Sigmoid colon (tissue), 4 donors: ENCODE measurements around the gene DNAJC17.

Experiments
- CTCF ChIP-seq, 4 experiments: fragments of 450-650 bp in 3 of 4; fragments of 200-600 bp in 1 of 4; IDR thresholded peaks; one replicate each; pipeline ENCODE4 v1.5.1; 2016 to 2019; ENCODE audit warnings: antibody characterized with exemption in 4 of 4, mild to moderate bottlenecking in 3 of 4, moderate library complexity in 2 of 4
- EP300 ChIP-seq, 4 donors: sonication (generic); formaldehyde crosslinking; IDR thresholded peaks; one replicate each; pipeline ENCODE4 v1.6.1; 2017; ENCODE audit warnings: antibody characterized with exemption in 4 of 4
- POLR2A ChIP-seq, 2 donors: fragments of 450-650 bp; IDR thresholded peaks; one replicate each; pipeline ENCODE4 v1.6.1; 2016; ENCODE audit warnings: antibody characterized with exemption in 2 of 2, mild to moderate bottlenecking in 2 of 2, moderate library complexity in 2 of 2
- POLR2AphosphoS5 ChIP-seq, 4 donors: sonication (generic); formaldehyde crosslinking; IDR thresholded peaks; one replicate each; pipeline ENCODE4 v1.6.1; 2017; ENCODE audit warnings: antibody characterized with exemption in 4 of 4

- TF ChIP-seq POLR2A (IDR thresholded peaks at IDR 0.05), result peak in 1 of 2 donors; percentile 47
- no peak for TF ChIP-seq CTCF (IDR thresholded peaks at IDR 0.05)
- no peak for TF ChIP-seq POLR2AphosphoS5 (IDR thresholded peaks at IDR 0.05)
- TF ChIP-seq EP300 (IDR thresholded peaks at IDR 0.05), result no peak
Measured at GRCh38 chr15:40843885-40844695, 36.8 kb upstream of the DNAJC17 start, which contains the start of gene SPINT1.
